Activated CD8-positive, alpha-beta memory T cell treated with anti-CD3 and anti-CD28 coated beads for 36 hours (primary cell): ENCODE measurements around the gene CAMK1D. TPM values are rescaled to one million over a fixed set of nuclear protein-coding genes. Genes with fewer than 3 reads are reported as not detected.

Experiments
- CTCF ChIA-PET: fragments of 350-600 bp; sonication (Branson Sonifier 250); formaldehyde crosslinking; loops from one replicate; lab custom pipeline; 2021; ENCODE audit warnings: antibody characterized with exemption; lab: Charles Lee
- POLR2A ChIA-PET: fragments of 350-600 bp; sonication (Branson Sonifier 250); formaldehyde crosslinking; loops from one replicate; lab custom pipeline; 2021; ENCODE audit warnings: antibody characterized with exemption; lab: Charles Lee
- total RNA-seq, 2 experiments: library from RNA; stranded (reverse); gene quantifications; one replicate each; pipeline ENCODE4 v1.2.3, GENCODE V29; 2021

The CAMK1D gene
- total RNA-seq, 2 experiments from 2014 or later: 8.7 to 11.4 TPM

- POLR2A ChIA-PET: no interaction called here
- CTCF ChIA-PET: no interaction called here
These were observed 311.5 kb downstream of the CAMK1D start for GRCh38 chr10:12660812-12661211.

DNA sequence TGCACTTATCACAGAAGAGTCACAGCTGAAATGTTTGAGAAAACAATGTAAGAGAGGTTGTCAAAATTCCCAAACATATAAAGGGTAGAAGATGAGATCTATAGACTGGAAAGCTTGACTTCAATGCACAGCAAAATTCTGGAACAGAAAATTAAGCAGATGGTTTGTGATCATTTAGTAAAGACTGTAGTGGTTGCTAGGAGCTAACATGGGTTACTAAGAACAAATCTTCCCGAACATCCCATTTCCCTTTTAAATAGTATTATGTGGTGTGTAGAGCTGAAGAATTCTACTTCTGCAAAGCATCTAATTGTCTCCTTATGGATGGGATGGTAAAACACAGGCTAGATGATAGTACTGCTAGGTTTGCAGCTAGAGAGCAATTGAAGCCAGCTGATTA, 312.3 kb downstream of the CAMK1D start:
- POLR2A ChIA-PET: interaction anchor here (0.6 kb wide), 1 partner anchor 449 kb away, joined by 3 read pairs; no protein-coding TSS in a partner anchor
- CTCF ChIA-PET: interaction anchor here (0.6 kb wide), 1 partner anchor 66 kb away, joined by 3 read pairs; no protein-coding TSS in a partner anchor

- CTCF ChIA-PET: no interaction called here
- POLR2A ChIA-PET: no interaction called here
These were observed 314.5 kb downstream of the CAMK1D start for GRCh38 chr10:12663863-12664262.

DNA sequence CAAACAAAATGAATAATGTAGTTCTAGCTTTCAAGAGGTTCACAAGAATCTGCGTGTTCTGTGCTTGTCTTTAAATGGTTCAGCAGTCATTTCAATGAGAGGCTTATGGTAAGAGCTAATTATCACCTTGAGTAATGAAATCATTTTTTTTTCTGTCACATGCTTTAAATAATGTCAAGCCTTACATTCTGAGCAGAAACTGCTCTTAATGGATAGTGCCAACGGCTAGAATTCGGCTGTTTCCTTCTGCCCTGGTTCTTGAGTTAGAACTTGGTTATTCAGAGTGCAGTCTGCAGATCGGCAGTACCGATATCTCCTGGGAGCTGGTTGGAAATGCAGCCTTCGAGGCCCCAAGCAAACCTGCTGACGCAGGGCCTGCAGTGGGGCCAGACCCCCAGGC, 316.2 kb downstream of the CAMK1D start:
- CTCF ChIA-PET: no interaction called here
- POLR2A ChIA-PET: no interaction called here

GRCh38 chr10:12667052-12667451, 317.7 kb downstream of the CAMK1D start:
- POLR2A ChIA-PET: no interaction called here
- CTCF ChIA-PET: no interaction called here

GRCh38 chr10:12668634-12669033, 319.3 kb downstream of the CAMK1D start:
- ChIA-PET POLR2A (no interaction called here), CTCF (interaction anchor here (2.9 kb wide), 1 partner anchor 12 kb away, joined by 8 read pairs; no protein-coding TSS in a partner anchor)

DNA sequence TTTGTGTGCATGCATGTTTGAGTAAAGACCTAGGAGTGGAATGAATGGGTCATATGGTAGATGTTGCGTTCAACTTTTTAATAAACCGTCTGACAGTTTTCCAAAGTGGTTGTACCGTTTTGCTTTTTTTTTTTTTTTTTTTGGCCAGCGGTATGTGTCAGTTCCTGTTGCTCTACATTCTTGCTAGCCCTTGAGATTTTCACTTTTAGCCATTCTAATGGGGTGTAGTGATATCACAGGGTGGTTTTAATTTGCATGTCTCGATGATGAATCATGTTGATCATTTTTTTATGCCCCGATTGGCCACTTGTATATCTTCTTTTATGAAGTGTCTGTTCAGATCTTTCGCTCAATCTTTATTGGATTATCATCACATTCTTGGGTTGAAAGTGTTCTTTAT, 320.7 kb downstream of the CAMK1D start:
- CTCF ChIA-PET: interaction anchor here (2.9 kb wide), 1 partner anchor 14 kb away, joined by 8 read pairs; no protein-coding TSS in a partner anchor
- POLR2A ChIA-PET: no interaction called here

- POLR2A ChIA-PET: interaction anchor here (0.6 to 0.7 kb wide), 2 partner anchors 26 to 60 kb away, joined by 3 to 6 read pairs; no protein-coding TSS in a partner anchor
- CTCF ChIA-PET: no interaction called here
These were observed 325.8 kb downstream of the CAMK1D start for GRCh38 chr10:12675186-12675585.

- ChIA-PET POLR2A (no interaction called here), CTCF (no interaction called here)
These were observed 330.3 kb downstream of the CAMK1D start for GRCh38 chr10:12679636-12680035.

- ChIA-PET POLR2A (no interaction called here), CTCF (interaction anchor here (0.7 kb wide), 1 partner anchor 10 kb away, joined by 3 read pairs; no protein-coding TSS in a partner anchor)
These were observed 331.9 kb downstream of the CAMK1D start for GRCh38 chr10:12681252-12681651.

- CTCF ChIA-PET: interaction anchor here (0.7 kb wide), 1 partner anchor 97 kb away, joined by 3 read pairs; no protein-coding TSS in a partner anchor
- POLR2A ChIA-PET: no interaction called here
These were observed 335.4 kb downstream of the CAMK1D start for GRCh38 chr10:12684784-12685183.

DNA sequence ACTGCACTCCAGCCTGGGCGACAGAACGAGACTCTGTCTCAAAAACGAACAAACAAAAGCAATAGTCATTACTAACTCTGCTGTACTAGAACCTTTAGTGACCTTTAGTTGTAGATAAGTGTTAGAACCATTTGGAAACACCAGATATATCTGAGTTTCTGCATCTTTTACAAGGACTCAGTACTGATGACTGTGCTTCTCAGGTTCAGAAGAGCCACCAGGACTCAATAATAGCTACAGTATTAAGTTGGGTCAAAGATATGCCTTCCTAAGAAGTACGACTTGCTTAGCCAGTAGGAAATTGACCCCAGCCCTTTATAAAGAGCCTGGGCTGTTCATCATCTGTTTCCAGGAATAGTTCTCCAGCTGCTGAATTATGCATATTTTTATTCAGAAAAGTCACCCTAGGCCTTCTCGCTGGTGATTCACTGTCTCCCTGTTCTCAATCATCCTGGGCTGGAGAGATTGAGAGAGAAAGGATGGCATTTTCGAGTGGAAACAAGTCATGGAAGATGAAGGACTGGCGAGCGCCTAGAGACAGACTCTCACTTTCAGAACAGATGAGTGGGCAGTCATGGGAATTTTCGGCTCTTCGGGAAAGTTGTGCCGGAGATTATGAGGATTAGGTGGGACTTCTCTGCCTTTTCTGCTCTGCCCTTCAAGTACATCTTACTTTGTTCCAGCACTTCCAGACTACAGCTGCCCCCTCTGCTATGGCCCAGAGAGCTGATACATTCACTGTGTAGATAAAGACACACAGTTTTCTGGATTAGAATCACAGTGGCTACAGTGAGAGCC, 336.1 kb downstream of the CAMK1D start:
- ChIA-PET POLR2A (no interaction called here), CTCF (interaction anchor here (0.7 kb wide), 1 partner anchor 97 kb away, joined by 3 read pairs; no protein-coding TSS in a partner anchor)

- ChIA-PET CTCF (interaction anchor here (0.6 kb wide), 1 partner anchor 13 kb away, joined by 3 read pairs; no protein-coding TSS in a partner anchor), POLR2A (no interaction called here)
These were observed 338.6 kb downstream of the CAMK1D start for GRCh38 chr10:12687996-12688395.

DNA sequence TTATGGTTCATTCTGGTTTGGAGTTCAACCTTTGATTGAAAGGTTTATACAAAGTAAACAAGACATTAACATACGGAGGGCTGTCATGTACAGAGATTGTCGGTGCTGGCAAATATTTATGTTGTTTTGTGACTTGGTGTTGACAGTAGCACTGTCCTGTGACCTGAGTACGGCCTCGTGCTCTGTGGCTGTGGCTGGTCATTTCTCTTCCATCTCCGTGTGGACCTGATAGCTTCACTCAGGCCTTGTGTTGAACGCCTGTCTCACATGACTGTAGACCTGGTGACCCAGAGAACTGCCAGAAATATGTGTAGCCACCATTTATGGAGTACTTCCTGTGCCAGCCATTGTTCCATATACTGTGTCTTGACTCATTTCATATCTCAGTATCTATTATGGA, 340.5 kb downstream of the CAMK1D start:
- CTCF ChIA-PET: no interaction called here
- POLR2A ChIA-PET: interaction anchor here (0.6 kb wide), 1 partner anchor 18 kb away, joined by 3 read pairs; no protein-coding TSS in a partner anchor

- POLR2A ChIA-PET: interaction anchor here (0.7 kb wide), 1 partner anchor 448 kb away, joined by 6 read pairs; no protein-coding TSS in a partner anchor
- CTCF ChIA-PET: interaction anchor here (0.6 to 1.2 kb wide), 2 partner anchors 9 to 16 kb away, joined by 3 read pairs; no protein-coding TSS in a partner anchor
These were observed 341.3 kb downstream of the CAMK1D start for GRCh38 chr10:12690525-12691126.

DNA sequence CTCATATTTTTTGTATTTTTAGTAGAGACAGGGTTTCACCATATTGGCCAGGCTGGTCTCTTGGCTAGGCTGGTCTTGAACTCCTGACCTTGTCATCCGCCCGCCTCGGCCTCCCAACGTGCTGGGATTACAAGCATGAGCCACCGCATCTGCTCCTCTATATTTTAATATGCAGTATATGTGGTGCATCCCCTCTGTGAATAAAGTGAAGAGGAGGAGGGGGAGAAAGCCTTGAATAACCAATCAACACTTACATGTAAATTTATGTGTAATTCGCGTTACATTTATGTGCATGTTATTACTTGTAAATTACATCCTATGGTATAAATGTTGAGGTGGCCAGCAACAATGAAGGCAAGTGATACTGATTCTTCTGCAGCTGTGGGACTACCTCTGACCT, 342.2 kb downstream of the CAMK1D start:
- ChIA-PET POLR2A (no interaction called here), CTCF (interaction anchor here (1.2 kb wide), 1 partner anchor 15 kb away, joined by 3 read pairs; no protein-coding TSS in a partner anchor)

DNA sequence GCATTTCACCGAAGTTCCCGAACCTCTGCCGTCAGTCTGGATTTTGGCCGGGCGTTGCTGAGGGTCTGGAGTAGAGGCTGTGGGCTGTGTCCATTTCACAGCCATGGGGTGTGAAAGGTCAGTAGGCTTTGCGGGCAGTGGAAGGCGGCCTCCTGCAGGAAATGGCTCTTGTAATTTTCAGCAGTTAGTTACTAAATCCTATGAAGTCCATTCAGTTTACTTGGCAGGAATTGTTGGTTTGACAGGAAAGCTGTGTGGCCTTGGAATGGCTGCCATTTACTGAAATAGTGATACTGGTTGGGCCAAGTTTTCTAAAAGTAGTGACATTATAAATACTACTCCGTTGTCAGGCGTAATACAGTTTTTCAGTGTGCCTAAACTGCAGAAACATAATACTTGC, 348.4 kb downstream of the CAMK1D start:
- ChIA-PET CTCF (no interaction called here), POLR2A (no interaction called here)

DNA sequence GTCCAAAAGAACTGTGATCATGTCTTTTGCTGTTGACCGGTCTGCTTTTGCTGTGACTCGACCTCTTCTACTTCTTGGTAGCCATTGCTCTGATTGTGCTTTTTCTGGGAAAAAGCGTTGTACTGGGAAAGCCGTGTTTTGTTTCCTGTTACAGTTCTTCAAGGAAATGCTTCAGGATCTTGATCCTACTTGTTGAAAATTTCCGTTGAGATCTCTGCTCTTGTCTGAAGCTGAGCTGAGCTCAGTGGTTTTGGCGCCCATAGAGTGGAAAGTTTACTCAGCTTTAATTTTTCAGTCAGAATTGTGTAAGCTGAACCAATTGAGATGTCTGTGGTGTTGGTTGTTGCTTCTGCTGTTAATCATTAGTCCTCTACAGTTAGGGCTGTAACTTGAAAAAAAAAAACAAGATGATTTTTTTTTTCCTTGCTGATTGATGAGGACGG, 349.9 kb downstream of the CAMK1D start:
- ChIA-PET POLR2A (interaction anchor here (1.0 kb wide), 1 partner anchor 12 kb away, joined by 3 read pairs; no protein-coding TSS in a partner anchor), CTCF (interaction anchor here (0.7 kb wide), 1 partner anchor 9 kb away, joined by 3 read pairs; no protein-coding TSS in a partner anchor)

DNA sequence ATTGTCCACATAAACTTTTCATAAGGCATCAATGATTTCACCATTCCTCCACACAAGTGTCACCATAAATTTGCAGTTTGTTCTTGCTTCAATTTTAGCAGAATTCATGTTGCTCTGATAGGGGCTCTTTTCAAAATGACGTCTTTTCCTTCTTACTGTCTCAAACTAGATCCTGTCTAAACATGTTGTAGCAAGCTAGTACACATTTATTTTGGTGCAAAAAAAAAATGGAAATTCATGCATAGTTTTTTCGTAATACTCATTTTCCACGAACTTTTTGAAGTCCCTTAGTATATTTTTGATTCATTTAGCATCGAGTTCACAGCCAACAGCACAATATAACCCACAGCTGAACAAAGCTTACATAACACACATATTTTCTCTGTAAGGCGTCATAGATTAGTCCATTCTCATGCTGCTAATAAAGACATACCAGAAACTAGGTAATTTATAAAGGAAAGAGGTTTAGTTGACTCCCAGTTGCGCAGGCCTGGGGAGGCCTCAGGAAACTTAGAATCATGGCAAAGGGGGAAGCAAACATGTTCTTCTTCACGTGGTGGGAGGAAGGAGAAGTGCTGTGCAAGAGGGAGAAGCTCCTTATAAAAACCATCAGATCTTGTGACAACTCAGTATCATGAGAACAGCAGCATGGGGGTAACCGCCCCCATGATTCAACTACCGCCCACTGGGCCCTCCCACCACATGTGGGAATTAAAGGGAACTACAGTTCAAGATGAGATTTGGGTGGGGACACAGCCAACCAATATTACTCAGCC, 350.6 kb downstream of the CAMK1D start:
- POLR2A ChIA-PET: interaction anchor here (1.0 kb wide), 1 partner anchor 11 kb away, joined by 3 read pairs; no protein-coding TSS in a partner anchor
- CTCF ChIA-PET: interaction anchor here (0.8 to 1.4 kb wide), 3 partner anchors 9 to 202 kb away, joined by 3 to 7 read pairs (median 3); no protein-coding TSS in a partner anchor
